HEK293 (cell line): ENCODE measurements around the gene AOC3.

Experiments used
- KLF1 ChIP-seq: fragments of 450-650 bp; formaldehyde crosslinking; IDR thresholded peaks from 2 replicates; pipeline ENCODE4 v1.5.1; 2016; ENCODE audit warnings: missing biosample characterization, missing genetic modification characterization
- ZEB2 ChIP-seq: fragments of 450-650 bp; formaldehyde crosslinking; IDR thresholded peaks from 2 replicates; pipeline ENCODE4 v1.5.1; 2016; ENCODE audit warnings: missing biosample characterization, missing genetic modification characterization
- TF ChIP-seq, protein P1 (sequence below): fragments of 450-650 bp; formaldehyde crosslinking; IDR thresholded peaks from 2 replicates; pipeline ENCODE4 v1.5.1; 2016; ENCODE audit warnings: missing biosample characterization, missing genetic modification characterization

DNA sequence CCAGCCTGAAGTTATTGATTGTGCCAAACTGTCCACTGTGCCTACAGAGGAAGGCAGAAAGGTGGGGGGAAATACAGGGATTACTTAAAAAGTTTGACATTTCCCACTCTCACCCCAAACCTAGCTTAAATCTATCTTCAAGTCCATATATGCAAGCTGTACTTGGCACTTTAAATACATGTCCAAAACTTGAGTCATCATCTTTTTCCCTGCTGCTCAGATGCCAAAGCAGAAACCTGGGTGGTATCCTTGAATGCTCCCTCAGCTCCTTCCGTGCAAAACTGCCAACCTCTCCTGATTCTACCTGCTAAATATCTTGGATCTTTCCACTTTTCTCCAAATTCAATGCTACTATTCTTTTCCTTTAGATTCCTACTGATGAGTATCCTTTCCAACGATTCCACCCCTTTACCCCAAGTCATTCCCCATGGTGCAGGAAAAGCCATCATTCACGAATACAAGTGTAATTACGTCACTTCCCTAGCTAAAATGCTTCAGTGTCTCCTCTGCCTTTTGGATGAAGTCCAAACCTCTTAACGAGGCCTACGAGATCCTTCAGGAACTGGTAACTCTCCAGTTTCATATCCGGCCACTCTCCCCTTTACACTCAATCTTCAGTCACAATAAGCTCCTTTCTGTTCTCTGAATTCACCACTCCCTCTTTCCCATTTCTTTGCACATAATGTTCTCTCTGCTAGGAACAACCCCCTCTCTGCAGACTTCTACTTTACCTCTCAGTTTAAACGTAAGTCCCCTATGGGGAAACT lies 36.2 kb upstream of the AOC3 start:
- TF ChIP-seq KLF1 (tag by site-specific recombination) (no peak), ZEB2 (no peak)
- TF ChIP-seq, protein P1, sequence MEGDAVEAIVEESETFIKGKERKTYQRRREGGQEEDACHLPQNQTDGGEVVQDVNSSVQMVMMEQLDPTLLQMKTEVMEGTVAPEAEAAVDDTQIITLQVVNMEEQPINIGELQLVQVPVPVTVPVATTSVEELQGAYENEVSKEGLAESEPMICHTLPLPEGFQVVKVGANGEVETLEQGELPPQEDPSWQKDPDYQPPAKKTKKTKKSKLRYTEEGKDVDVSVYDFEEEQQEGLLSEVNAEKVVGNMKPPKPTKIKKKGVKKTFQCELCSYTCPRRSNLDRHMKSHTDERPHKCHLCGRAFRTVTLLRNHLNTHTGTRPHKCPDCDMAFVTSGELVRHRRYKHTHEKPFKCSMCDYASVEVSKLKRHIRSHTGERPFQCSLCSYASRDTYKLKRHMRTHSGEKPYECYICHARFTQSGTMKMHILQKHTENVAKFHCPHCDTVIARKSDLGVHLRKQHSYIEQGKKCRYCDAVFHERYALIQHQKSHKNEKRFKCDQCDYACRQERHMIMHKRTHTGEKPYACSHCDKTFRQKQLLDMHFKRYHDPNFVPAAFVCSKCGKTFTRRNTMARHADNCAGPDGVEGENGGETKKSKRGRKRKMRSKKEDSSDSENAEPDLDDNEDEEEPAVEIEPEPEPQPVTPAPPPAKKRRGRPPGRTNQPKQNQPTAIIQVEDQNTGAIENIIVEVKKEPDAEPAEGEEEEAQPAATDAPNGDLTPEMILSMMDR = no peak
